ENCODE measurements around the gene CTPS1.

Gene CTPS1

DNA sequence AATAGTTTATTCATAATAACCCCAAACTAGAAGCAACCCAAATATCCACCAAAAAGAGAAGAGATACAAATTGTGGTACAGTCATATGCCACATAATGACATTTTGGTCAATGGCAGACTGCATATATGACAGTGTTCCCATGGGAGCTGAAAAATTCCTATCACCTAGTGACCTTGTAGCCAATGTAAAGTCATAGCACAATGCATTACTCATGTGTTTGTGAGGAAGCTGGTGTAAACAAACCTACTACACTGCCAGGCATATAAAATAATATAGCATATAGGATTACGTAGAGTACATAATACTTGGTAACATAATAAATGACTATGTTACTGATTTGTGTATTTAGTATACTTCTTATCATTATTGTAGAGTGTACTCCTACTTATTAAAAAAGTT lies 71.5 kb downstream of the CTPS1 start:
- Histone ChIP-seq H3K9me2 (replicated peaks; ENCODE audit: insufficient read depth, low read length) (no peaks in the 10 kb centered on the region), H3K9me3 (replicated peaks; ENCODE audit: insufficient read depth, low read length) (no peaks in the 10 kb centered on the region), H3K79me2 (ENCODE audit: low read length) (no peaks in the 10 kb centered on the region), H3K9ac (ENCODE audit: low read length) (no peak overlapping the region), H3K4me2 (ENCODE audit: low read depth, low read length) (no peak overlapping the region), H3K36me3 (replicated peaks; ENCODE audit: insufficient read depth, low read length) (no peaks in the 10 kb centered on the region), H3F3A (ENCODE audit: insufficient read depth, low read length) (no peaks in the 10 kb centered on the region), H4K20me1 (ENCODE audit: insufficient read depth, low read length) (no peaks in the 10 kb centered on the region), H3K4me3 (ENCODE audit: low read length) (no peak overlapping the region), H3K4me1 (ENCODE audit: low read length) (no peaks in the 10 kb centered on the region), H3K27me3 (replicated peaks; ENCODE audit: insufficient read depth, low read length) (no peaks in the 10 kb centered on the region), H3K27ac (ENCODE audit: low read length) (no peak overlapping the region), H2AFZ (ENCODE audit: low read length) (no peak overlapping the region)
- DNase-seq, result no peak
- TF ChIP-seq EZH2phosphoT487 (IDR thresholded peaks at IDR 0.05; ENCODE audit: low read length) (no peak), EZH2 (optimal IDR thresholded peaks at IDR 0.05; ENCODE audit: low read depth, low read length) (no peak), CTCF (IDR thresholded peaks at IDR 0.05; ENCODE audit: low read length) (no peak)

GRCh38 chr1:41053316-41053715 lies 73.8 kb downstream of the CTPS1 start:
- Histone ChIP-seq H3F3A (ENCODE audit: insufficient read depth, low read length) (no peaks in the 10 kb centered on the region), H3K36me3 (replicated peaks; ENCODE audit: insufficient read depth, low read length) (no peaks in the 10 kb centered on the region), H2AFZ (ENCODE audit: low read length) (no peak overlapping the region), H3K9me2 (replicated peaks; ENCODE audit: insufficient read depth, low read length) (no peaks in the 10 kb centered on the region), H3K79me2 (ENCODE audit: low read length) (no peaks in the 10 kb centered on the region), H3K9ac (ENCODE audit: low read length) (no peak overlapping the region), H4K20me1 (ENCODE audit: insufficient read depth, low read length) (no peaks in the 10 kb centered on the region), H3K9me3 (replicated peaks; ENCODE audit: insufficient read depth, low read length) (no peaks in the 10 kb centered on the region), H3K27ac (ENCODE audit: low read length) (no peak overlapping the region), H3K4me2 (ENCODE audit: low read depth, low read length) (no peak overlapping the region), H3K27me3 (replicated peaks; ENCODE audit: insufficient read depth, low read length) (no peaks in the 10 kb centered on the region), H3K4me1 (ENCODE audit: low read length) (no peaks in the 10 kb centered on the region), H3K4me3 (ENCODE audit: low read length) (no peak overlapping the region)
- DNase-seq, result no peak
- no peak for TF ChIP-seq EZH2 (optimal IDR thresholded peaks at IDR 0.05; ENCODE audit: low read depth, low read length)
- TF ChIP-seq EZH2phosphoT487 (IDR thresholded peaks at IDR 0.05; ENCODE audit: low read length), result no peak
- no peak for TF ChIP-seq CTCF (IDR thresholded peaks at IDR 0.05; ENCODE audit: low read length)

DNA sequence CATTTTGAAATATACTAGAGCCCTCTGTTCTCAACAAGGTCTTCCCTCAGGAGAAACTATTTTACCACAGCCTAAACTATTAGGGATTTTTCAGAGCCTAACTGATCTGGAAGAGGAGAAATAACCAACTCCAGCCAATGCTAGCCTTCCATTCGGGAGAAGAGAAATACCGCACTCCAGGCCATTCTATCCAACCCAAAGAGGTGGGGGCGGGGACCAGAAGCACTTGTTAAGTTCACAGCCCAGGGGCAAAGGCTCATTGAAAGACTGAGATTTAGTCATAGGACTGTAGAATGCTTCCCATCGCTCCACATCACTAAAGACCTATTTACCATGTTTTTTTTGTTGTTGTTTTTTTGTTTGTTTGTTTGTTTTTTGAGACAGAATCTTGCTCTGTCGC lies 77.4 kb downstream of the CTPS1 start:
- Histone ChIP-seq H3F3A (ENCODE audit: insufficient read depth, low read length) (no peaks in the 10 kb centered on the region), H3K4me1 (ENCODE audit: low read length) (no peaks in the 10 kb centered on the region), H2AFZ (ENCODE audit: low read length) (no peak overlapping the region), H3K9me3 (replicated peaks; ENCODE audit: insufficient read depth, low read length) (no peaks in the 10 kb centered on the region), H3K4me3 (ENCODE audit: low read length) (no peak overlapping the region), H3K27me3 (replicated peaks; ENCODE audit: insufficient read depth, low read length) (no peaks in the 10 kb centered on the region), H3K9ac (ENCODE audit: low read length) (no peak overlapping the region), H3K4me2 (ENCODE audit: low read depth, low read length) (no peak overlapping the region), H3K36me3 (replicated peaks; ENCODE audit: insufficient read depth, low read length) (no peaks in the 10 kb centered on the region), H3K9me2 (replicated peaks; ENCODE audit: insufficient read depth, low read length) (no peaks in the 10 kb centered on the region), H4K20me1 (ENCODE audit: insufficient read depth, low read length) (no peaks in the 10 kb centered on the region), H3K79me2 (ENCODE audit: low read length) (no peaks in the 10 kb centered on the region), H3K27ac (ENCODE audit: low read length) (no peak overlapping the region)
- TF ChIP-seq EZH2 (optimal IDR thresholded peaks at IDR 0.05; ENCODE audit: low read depth, low read length), result no peak
- TF ChIP-seq CTCF (IDR thresholded peaks at IDR 0.05; ENCODE audit: low read length), result no peak
- TF ChIP-seq EZH2phosphoT487 (IDR thresholded peaks at IDR 0.05; ENCODE audit: low read length), result no peak
- no peak for DNase-seq

All from MM.1S (cell line).